CD14-positive monocyte (primary cell): ENCODE measurements around the gene AFF2. TPM values are rescaled to one million over a fixed set of nuclear protein-coding genes. Genes with fewer than 3 reads are reported as not detected.

Experiments
- DNase-seq, 3 donors: peaks; one replicate each; pipeline ENCODE4 v3.0.0-alpha.2; 2011 to 2022
- H2AFZ ChIP-seq: 2 replicates; pipeline ENCODE4 v1.6.0; 2012; ENCODE audit warnings: mild to moderate bottlenecking, low read depth, low read length, inconsistent platforms; ENCODE audit not compliant: insufficient read depth, poor library complexity, severe bottlenecking
- H3K27ac ChIP-seq, 2 donors: 1 replicate in 1 of 2; 2 replicates in 1 of 2; pipeline ENCODE4 v1.5.1; 2012 to 2013; ENCODE audit warnings: low read length in 2 of 2, control low read depth in 1 of 2, inconsistent platforms in 1 of 2, low read depth in 1 of 2, mild to moderate bottlenecking in 1 of 2
- H3K27me3 ChIP-seq, 2 donors: one replicate each; pipeline versions ENCODE4 v1.6.0 to v1.6.1; 2011 to 2013; ENCODE audit warnings: low read length in 2 of 2; ENCODE audit not compliant: control insufficient read depth in 2 of 2, insufficient read depth in 2 of 2
- H3K36me3 ChIP-seq, 2 donors: replicated peaks in 1 of 2; 1 replicate in 1 of 2; 2 replicates in 1 of 2; pipeline versions ENCODE4 v1.5.1 to v1.6.1; 2012 to 2013; ENCODE audit warnings: low read length in 2 of 2, control low read depth in 1 of 2, inconsistent platforms in 1 of 2, mild to moderate bottlenecking in 1 of 2; ENCODE audit not compliant: insufficient read depth in 2 of 2, control insufficient read depth in 1 of 2
- H3K4me1 ChIP-seq, 2 donors: 1 replicate in 1 of 2; 2 replicates in 1 of 2; pipeline versions ENCODE4 v1.5.1 to v1.6.1; 2012 to 2013; ENCODE audit warnings: low read length in 2 of 2, control low read depth in 1 of 2, inconsistent platforms in 1 of 2, mild to moderate bottlenecking in 1 of 2, moderate library complexity in 1 of 2; ENCODE audit not compliant: insufficient read depth in 2 of 2, control insufficient read depth in 1 of 2
- H3K4me2 ChIP-seq: replicated peaks from 2 replicates; pipeline ENCODE3; 2012; ENCODE audit warnings: low read length, moderate library complexity, mild to moderate bottlenecking; ENCODE audit not compliant: poor library complexity, severe bottlenecking; ENCODE audit errors: extremely low read depth
- H3K4me3 ChIP-seq, 3 experiments: fragments of 200-600 bp in 1 of 3; sonication (generic) in 1 of 3; replicated peaks in 1 of 3; 1 replicate in 2 of 3; 2 replicates in 1 of 3; pipeline ENCODE4 v1.5.1; 2011 to 2013; ENCODE audit warnings: low read length in 3 of 3, mild to moderate bottlenecking in 3 of 3, control low read depth in 2 of 3, low read depth in 2 of 3, inconsistent platforms in 1 of 3, moderate library complexity in 1 of 3
- H3K79me2 ChIP-seq: 2 replicates; pipeline ENCODE4 v1.6.0; 2012; ENCODE audit warnings: mild to moderate bottlenecking, control low read depth, inconsistent platforms, low read length, moderate library complexity; ENCODE audit not compliant: insufficient read depth
- H3K9ac ChIP-seq: 2 replicates; pipeline ENCODE4 v1.6.0; 2017; ENCODE audit warnings: low read length, mild to moderate bottlenecking; ENCODE audit not compliant: insufficient read depth, poor library complexity, severe bottlenecking
- H3K9me3 ChIP-seq, 2 donors: replicated peaks in 1 of 2; 1 replicate in 1 of 2; 2 replicates in 1 of 2; pipeline versions ENCODE4 v1.5.1 to v1.6.1; 2012 to 2013; ENCODE audit warnings: low read length in 2 of 2, control low read depth in 1 of 2; ENCODE audit not compliant: control insufficient read depth in 1 of 2, insufficient read depth in 1 of 2
- H4K20me1 ChIP-seq: 2 replicates; pipeline ENCODE4 v1.6.0; 2012; ENCODE audit warnings: mild to moderate bottlenecking, low read length, control low read depth, moderate library complexity; ENCODE audit not compliant: insufficient read depth
- H3K27ac Mint-ChIP-seq, 7 donors: one replicate each; pipeline ENCODE4 v1.8.0; 2020; ENCODE audit warnings: mild to moderate bottlenecking in 7 of 7, mixed read lengths in 7 of 7, moderate library complexity in 6 of 7, inconsistent platforms in 2 of 7
- H3K27me3 Mint-ChIP-seq, 3 donors: one replicate each; pipeline ENCODE4 v1.8.0; 2021 to 2022; ENCODE audit warnings: low read depth in 3 of 3, mild to moderate bottlenecking in 3 of 3, mixed read lengths in 3 of 3, moderate library complexity in 3 of 3, inconsistent platforms in 1 of 3
- H3K36me3 Mint-ChIP-seq, 2 donors: one replicate each; pipeline ENCODE4 v1.8.0; 2020; ENCODE audit warnings: mixed read lengths in 2 of 2, inconsistent platforms in 1 of 2, mild to moderate bottlenecking in 1 of 2
- H3K4me1 Mint-ChIP-seq: one replicate; pipeline ENCODE4 v1.8.0; 2020; ENCODE audit warnings: mild to moderate bottlenecking, mixed read lengths
- H3K4me3 Mint-ChIP-seq, 2 donors: one replicate each; pipeline ENCODE4 v1.8.0; 2020; ENCODE audit warnings: mild to moderate bottlenecking in 2 of 2, mixed read lengths in 2 of 2, moderate library complexity in 1 of 2
- H3K9me3 Mint-ChIP-seq, 7 donors: one replicate each; pipeline ENCODE4 v1.8.0; 2020 to 2022; ENCODE audit warnings: mixed read lengths in 7 of 7, mild to moderate bottlenecking in 6 of 7, moderate library complexity in 6 of 7, inconsistent platforms in 2 of 7
- WGBS: methylation state at CpG from one replicate; pipeline ENCODE4 v1.1.5; 2013; ENCODE audit warnings: missing lambda C conversion rate; ENCODE audit not compliant: insufficient coverage; 5-methylcytosine and 5-hydroxymethylcytosine counted together
- intact Hi-C, 2 donors: fragments of 100-400 bp; cut with micrococcal nuclease; formaldehyde crosslinking; loops; one replicate each; pipeline versions ENCODE4 v1.15.0 to v1.15.1; 2023
- polyA plus RNA-seq, 3 donors: library from polyadenylated mRNA; depleted of rRNA in 1 of 3; unstranded in 2 of 3; stranded (reverse) in 1 of 3; fragments of 300-500 nt in 2 of 3; fragments of >200 nt in 1 of 3; fragmentation: Illumina TruSeq in 2 of 3; gene quantifications; 1 replicate in 2 of 3; 2 replicates in 1 of 3; pipeline ENCODE4 v1.2.3, GENCODE V29; 2012 to 2021
- TF ChIP-seq, protein P1 (sequence below): fragments of 200-600 bp; IDR thresholded peaks from one replicate; pipeline ENCODE4 v1.8.0; 2022; ENCODE audit warnings: antibody characterized with exemption, mild to moderate bottlenecking

AFF2 gene
- polyA plus RNA-seq, 3 donors: 0.07 to 1.1 (median 0.70) TPM

- no peak overlapping the region for H3K4me3 ChIP-seq
- intact Hi-C loops: no loop called here
- H3K27ac ChIP-seq: no peak overlapping the region
- Mint-ChIP-seq H3K9me3 (peaks cover 0 to 3% (median 2%) of the 10 kb centered on the region in 7 donors), H3K27me3 (no peaks in the 10 kb centered on the region), H3K36me3 (peaks cover 0 to 7% of the 10 kb centered on the region in 2 donors), H3K27ac (no peak overlapping the region), H3K4me1 (peaks cover 6% of the 10 kb centered on the region), H3K4me3 (no peak overlapping the region)
- H3K27me3 ChIP-seq: no peaks in the 10 kb centered on the region
- H2AFZ ChIP-seq: no peak overlapping the region
- no peaks in the 10 kb centered on the region for H3K4me1 ChIP-seq
- H4K20me1 ChIP-seq: no peaks in the 10 kb centered on the region
- H3K9ac ChIP-seq: no peak overlapping the region
- no peak overlapping the region for H3K4me2 ChIP-seq
- peak in 2 of 3 donors; percentile 0 to 7 for DNase-seq
- H3K79me2 ChIP-seq: no peaks in the 10 kb centered on the region
- no peaks in the 10 kb centered on the region for H3K36me3 ChIP-seq
- no peaks in the 10 kb centered on the region for H3K9me3 ChIP-seq
- TF ChIP-seq, protein P1, sequence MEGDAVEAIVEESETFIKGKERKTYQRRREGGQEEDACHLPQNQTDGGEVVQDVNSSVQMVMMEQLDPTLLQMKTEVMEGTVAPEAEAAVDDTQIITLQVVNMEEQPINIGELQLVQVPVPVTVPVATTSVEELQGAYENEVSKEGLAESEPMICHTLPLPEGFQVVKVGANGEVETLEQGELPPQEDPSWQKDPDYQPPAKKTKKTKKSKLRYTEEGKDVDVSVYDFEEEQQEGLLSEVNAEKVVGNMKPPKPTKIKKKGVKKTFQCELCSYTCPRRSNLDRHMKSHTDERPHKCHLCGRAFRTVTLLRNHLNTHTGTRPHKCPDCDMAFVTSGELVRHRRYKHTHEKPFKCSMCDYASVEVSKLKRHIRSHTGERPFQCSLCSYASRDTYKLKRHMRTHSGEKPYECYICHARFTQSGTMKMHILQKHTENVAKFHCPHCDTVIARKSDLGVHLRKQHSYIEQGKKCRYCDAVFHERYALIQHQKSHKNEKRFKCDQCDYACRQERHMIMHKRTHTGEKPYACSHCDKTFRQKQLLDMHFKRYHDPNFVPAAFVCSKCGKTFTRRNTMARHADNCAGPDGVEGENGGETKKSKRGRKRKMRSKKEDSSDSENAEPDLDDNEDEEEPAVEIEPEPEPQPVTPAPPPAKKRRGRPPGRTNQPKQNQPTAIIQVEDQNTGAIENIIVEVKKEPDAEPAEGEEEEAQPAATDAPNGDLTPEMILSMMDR: no peak
Measured at GRCh38 chrX:148661035-148661434, 160.6 kb downstream of the AFF2 start.

GRCh38 chrX:148662014-148662413 is 161.6 kb downstream of the AFF2 start:
- Histone ChIP-seq H3K4me2 (no peak overlapping the region), H3K27me3 (no peaks in the 10 kb centered on the region)
- intact Hi-C loops: no loop called here

More at GRCh38 chrX:148662014-148662413, 161.6 kb downstream of the AFF2 start:
- H3K4me1 Mint-ChIP-seq: peaks cover 6% of the 10 kb centered on the region
- WGBS: no CpG with 5 or more reads among the region's 1 CpG
- H3K36me3 Mint-ChIP-seq: peaks cover 0 to 7% of the 10 kb centered on the region in 2 donors
- Histone ChIP-seq H3K27ac (no peak overlapping the region), H3K4me1 (no peaks in the 10 kb centered on the region), H2AFZ (no peak overlapping the region), H3K9me3 (peaks cover 0 to 3% of the 10 kb centered on the region in 2 donors), H3K9ac (no peak overlapping the region), H3K4me3 (no peak overlapping the region), H3K36me3 (no peaks in the 10 kb centered on the region), H4K20me1 (no peaks in the 10 kb centered on the region), H3K79me2 (no peaks in the 10 kb centered on the region)
- H3K27ac Mint-ChIP-seq: no peak overlapping the region
- H3K4me3 Mint-ChIP-seq: no peak overlapping the region
- DNase-seq: no peak
- TF ChIP-seq, protein P1: no peak
- no peaks in the 10 kb centered on the region for H3K27me3 Mint-ChIP-seq
- peaks cover 2 to 4% (median 3%) of the 10 kb centered on the region in 7 donors for H3K9me3 Mint-ChIP-seq
